Ovary (tissue), 3 donors: ENCODE data around the gene CNEP1R1.

Experiments
- EP300 ChIP-seq: sonication (generic); formaldehyde crosslinking; IDR thresholded peaks from one replicate; pipeline ENCODE4 v1.6.1; 2017; ENCODE audit warnings: antibody characterized with exemption
- POLR2A ChIP-seq: fragments of 450-650 bp; IDR thresholded peaks from one replicate; pipeline ENCODE4 v1.6.1; 2017; ENCODE audit warnings: antibody characterized with exemption, mild to moderate bottlenecking, moderate library complexity
- TF ChIP-seq, protein P1 (sequence below), 3 donors: fragments of 450-650 bp in 2 of 3; fragments of 200-600 bp in 1 of 3; IDR thresholded peaks; one replicate each; pipeline versions ENCODE4 v1.5.1 to v1.8.0; 2016 to 2022; ENCODE audit warnings: antibody characterized with exemption in 3 of 3, mild to moderate bottlenecking in 1 of 3
- donor health status: DM: no; HTN: no; CAD: no.

DNA sequence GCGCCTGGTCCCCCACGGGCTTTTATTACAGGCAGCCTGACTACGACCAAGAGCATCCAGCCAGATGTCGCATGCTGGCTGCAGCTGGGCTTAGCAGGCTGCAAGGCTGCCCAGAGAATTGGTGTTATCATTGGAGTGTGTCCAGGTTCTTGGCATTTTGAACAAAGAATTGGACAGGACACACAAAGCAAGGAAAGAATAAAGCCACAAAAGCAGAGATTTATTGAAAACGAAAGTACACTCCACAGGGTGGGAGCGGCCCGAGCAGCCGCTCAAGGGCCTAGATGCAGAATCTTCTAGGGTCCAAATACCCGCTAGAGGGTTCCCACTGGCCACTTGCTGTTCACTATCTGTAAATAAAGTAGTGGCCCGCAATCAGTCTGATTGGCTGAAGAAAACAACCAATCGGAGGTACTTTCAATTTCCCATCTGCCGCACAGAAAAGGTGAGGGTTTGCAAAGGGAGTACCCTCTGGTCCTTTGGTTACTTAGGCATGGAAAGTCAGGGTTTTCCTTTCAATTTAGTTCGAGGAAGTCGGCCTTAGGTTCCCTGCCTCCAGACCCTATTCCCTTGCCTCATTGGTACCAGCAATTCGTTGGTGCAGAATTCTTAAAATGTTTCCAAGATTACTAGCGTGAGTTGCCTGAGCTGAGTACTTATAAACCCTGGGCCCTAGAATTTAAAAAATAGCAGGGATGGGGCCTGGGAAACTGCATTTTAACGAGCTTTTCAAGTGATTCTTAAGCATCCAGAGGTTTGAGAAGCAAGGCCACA, 38.5 kb upstream of the CNEP1R1 start:
- TF ChIP-seq, protein P1, sequence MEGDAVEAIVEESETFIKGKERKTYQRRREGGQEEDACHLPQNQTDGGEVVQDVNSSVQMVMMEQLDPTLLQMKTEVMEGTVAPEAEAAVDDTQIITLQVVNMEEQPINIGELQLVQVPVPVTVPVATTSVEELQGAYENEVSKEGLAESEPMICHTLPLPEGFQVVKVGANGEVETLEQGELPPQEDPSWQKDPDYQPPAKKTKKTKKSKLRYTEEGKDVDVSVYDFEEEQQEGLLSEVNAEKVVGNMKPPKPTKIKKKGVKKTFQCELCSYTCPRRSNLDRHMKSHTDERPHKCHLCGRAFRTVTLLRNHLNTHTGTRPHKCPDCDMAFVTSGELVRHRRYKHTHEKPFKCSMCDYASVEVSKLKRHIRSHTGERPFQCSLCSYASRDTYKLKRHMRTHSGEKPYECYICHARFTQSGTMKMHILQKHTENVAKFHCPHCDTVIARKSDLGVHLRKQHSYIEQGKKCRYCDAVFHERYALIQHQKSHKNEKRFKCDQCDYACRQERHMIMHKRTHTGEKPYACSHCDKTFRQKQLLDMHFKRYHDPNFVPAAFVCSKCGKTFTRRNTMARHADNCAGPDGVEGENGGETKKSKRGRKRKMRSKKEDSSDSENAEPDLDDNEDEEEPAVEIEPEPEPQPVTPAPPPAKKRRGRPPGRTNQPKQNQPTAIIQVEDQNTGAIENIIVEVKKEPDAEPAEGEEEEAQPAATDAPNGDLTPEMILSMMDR (IDR thresholded peaks at IDR 0.05): no peak
- TF ChIP-seq POLR2A (no peak), EP300 (no peak)
